ENCODE measurements around the gene TRDN.

- TF ChIP-seq HOXA7 (CRISPR knock-in tag; IDR thresholded peaks at IDR 0.05; ENCODE audit: borderline replicate concordance) (no peak), ZBTB48 (tag by site-specific recombination; IDR thresholded peaks at IDR 0.05) (no peak), GLIS2 (tag by site-specific recombination; IDR thresholded peaks at IDR 0.05) (no peak), CTCF (tag by site-specific recombination; IDR thresholded peaks at IDR 0.05) (no peak), ATF2 (tag by site-specific recombination; IDR thresholded peaks at IDR 0.05; ENCODE audit: low read depth) (no peak), BCL11A (tag by site-specific recombination; IDR thresholded peaks at IDR 0.05; ENCODE audit: low read depth) (no peak), ZNF658 (tag by site-specific recombination; IDR thresholded peaks at IDR 0.05) (no peak), ZNF561 (tag by site-specific recombination; IDR thresholded peaks at IDR 0.05; ENCODE audit: borderline replicate concordance) (no peak)
Observed at GRCh38 chr6:123223461-123223860, 413.3 kb downstream of the TRDN start.

Data from HEK293 (cell line).